ENCODE data around the gene GPR12.

DNA sequence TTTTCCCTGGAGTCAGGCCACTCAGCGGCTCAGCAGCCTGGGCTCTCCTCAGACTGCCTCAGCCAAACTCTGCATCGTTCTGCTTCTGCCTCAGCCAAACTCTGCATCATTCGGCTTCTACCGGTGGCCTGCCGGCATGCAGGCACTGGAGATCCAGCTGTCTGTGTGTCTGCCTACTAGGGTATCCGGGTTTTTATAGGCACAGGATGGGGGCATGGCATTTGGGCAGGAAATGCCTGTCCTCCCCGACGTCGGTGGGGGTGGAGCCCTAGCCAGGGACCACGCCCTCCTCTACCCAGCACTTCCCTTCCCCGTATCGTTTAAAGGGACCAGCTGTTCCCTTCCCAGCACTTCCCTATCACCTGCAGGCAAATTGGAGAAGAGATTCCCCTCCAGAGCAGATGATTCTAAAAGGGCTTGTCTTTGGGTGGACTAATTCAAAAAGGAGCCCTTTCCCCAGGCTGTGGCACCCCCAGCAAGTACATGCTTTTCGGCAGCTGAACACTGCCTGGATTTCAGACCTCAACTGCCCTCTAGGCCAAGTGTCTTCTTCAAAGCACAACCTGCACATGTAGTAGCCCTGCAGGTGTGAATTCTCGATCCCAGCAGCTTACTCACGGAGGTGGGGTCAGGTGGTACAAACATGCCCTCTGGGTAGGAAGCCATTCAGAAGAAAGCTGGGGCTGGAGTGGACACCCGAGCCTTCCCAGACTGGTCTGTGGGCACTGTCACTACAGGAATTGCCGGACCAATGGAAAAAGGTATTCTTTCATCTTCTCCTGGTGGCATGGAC, 25.4 kb upstream of the GPR12 start:
- TF ChIP-seq, protein P1, sequence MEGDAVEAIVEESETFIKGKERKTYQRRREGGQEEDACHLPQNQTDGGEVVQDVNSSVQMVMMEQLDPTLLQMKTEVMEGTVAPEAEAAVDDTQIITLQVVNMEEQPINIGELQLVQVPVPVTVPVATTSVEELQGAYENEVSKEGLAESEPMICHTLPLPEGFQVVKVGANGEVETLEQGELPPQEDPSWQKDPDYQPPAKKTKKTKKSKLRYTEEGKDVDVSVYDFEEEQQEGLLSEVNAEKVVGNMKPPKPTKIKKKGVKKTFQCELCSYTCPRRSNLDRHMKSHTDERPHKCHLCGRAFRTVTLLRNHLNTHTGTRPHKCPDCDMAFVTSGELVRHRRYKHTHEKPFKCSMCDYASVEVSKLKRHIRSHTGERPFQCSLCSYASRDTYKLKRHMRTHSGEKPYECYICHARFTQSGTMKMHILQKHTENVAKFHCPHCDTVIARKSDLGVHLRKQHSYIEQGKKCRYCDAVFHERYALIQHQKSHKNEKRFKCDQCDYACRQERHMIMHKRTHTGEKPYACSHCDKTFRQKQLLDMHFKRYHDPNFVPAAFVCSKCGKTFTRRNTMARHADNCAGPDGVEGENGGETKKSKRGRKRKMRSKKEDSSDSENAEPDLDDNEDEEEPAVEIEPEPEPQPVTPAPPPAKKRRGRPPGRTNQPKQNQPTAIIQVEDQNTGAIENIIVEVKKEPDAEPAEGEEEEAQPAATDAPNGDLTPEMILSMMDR (IDR thresholded peaks at IDR 0.05) = no peak
- TF ChIP-seq POLR2A (IDR thresholded peaks at IDR 0.05) = no peak

Measured in vagina (tissue), 2 donors.